ENCODE results near the gene DPH1.
A peak's percentile ranks its signal among the peaks of the same experiment; 100 is the strongest.

Gene DPH1

DNA sequence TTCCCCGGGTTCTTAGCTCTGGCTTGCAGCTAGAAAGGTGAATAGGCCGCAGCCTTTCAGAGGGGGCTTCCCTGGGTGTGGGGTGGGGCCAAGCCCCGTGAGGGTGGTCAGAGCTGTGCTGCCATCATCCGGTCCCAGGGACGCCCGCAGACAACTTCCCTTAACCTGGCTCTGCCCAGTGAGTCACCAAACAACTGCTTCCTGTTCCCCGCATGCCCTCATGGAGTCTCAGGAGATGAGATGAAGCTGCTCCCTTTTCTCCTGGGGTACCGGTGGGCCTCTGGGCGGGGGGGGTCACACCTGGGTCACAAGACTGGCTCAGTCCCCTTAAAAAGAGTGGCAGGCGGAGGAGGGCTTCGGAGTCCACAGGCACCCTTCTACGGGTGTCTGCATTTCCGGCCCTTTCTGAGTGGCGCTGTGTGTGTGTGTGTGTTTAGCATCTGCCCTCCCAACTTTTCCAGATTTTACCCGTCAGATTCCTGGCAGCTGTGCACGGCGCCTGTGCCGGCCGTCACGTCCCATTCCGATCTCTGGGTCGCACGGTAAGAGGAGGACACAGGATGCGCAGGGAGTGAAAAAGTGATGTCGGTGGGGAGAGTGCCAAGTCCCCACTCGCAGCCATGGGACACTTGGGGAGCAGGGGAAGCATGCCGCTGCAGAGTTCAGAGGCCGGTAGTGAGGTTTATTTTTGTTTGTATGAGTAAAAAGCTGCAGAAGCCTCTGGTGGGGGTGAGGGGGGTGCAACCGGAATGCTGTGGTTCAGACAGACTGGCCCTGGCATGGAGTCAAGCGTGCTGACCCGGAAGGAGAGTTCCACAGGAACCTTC, 41.7 kb downstream of the DPH1 start:
- FAIRE-seq (no peak), DNase-seq (ENCODE audit: insufficient read length, low spot score) (no peak)
- TF ChIP-seq POLR2A (IDR thresholded peaks at IDR 0.05; ENCODE audit: low read depth, low read length) = no peak

DNA sequence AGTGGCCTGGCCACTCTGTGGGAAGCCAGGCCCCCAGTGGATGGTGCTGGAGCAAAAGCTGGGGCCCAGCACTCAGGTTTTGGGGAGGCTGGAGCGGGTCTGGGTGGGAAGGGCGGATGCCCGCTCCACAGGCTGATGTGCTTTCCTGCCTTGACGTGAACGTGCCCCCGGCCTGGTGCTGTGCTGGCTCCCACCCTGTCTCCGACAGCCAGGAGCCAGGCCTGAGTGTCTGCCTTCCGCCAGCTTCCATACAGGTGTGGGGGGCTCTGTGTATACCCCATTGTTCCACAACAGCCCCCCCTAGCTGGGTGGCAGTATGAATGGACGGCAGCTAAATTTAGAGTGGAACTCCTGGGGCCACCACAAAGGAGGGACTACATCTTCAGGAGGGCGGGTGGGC, 45.0 kb downstream of the DPH1 start:
- DNase-seq (ENCODE audit: insufficient read length, low spot score) (no peak), FAIRE-seq (no peak)
- TF ChIP-seq POLR2A (IDR thresholded peaks at IDR 0.05; ENCODE audit: low read depth, low read length) = no peak

DNA sequence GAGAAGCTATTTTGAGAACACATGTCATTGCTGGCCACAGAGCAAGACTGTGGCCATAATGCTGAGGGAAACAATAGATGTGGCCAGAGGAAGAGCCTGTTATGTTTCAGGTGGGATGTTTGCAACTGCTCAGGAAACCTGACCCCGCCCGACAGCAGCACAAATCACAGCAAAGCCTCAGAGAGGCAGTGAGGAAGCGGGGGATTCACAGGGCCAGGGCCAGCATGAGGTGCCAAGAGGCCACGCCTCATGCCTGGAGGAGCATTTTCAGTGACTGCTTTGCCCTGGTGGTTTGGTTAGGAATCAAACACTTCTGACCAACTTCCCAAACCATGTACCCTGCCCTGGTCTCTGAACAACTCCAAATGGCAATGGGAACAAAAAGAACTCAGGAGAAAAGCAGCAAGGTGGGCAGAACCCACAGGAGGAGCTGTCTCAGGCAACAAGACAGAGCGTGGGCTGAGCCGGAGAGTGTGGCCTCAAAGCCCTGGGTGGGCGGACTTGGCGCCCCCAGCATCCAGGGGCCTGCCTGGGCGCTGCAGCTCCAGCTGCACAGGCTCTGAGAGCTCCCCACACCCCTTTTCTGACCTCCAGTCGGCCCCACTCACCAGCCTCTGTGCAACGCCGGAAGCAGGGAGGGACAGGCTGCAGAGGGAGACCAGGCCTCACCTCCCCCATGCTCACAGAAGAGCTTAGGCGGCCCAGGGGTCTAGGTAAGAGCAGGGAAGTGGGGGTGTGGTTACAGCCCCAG, 45.6 kb downstream of the DPH1 start:
- TF ChIP-seq POLR2A (IDR thresholded peaks at IDR 0.05; ENCODE audit: low read depth, low read length) = no peak
- DNase-seq (ENCODE audit: insufficient read length, low spot score) = no peak
- no peak for FAIRE-seq

DNA sequence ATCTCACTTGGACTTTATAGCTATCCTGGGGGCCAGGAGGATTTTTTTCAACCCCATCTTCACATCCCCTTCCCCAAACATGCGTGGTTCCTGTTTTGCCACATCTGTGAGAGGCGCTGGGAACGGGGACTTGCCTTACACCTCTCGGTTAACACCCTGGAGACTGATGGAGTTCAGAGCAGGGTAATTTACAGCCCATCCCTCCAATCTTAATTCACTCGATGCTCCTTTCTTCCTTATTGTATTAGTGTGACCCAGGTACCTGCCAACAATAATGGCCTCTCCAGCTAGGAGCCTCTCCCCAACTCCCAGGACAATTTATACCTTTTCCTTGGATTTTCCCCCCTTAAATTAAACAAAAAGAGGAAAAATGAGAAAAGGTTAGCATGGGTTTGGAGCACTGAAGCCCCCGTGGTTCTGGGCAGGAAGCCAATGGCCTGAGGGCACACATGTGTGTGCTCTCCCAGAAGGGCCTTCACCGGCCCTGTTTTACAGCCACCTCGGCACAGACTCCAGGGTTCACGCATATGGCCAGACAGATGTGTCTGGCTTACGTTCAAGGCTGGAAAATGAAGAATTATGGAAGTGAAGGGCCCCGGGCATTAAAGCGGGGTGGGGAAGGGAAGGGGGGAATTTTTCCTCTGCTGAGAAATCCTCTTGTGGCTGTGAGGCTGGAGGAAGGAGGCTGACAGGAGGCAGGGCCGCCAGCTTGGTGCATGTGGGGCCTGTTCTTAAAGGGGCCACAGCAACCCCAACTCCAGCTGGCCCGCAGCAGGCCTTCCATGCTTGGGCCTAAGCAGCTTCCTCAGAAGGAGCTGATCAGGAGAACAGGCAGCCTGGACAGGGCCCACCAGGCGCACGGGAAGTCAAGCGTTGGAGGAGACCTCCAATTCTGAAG, 46.4 kb downstream of the DPH1 start:
- no peak for TF ChIP-seq POLR2A (IDR thresholded peaks at IDR 0.05; ENCODE audit: low read depth, low read length)
- DNase-seq (ENCODE audit: insufficient read length, low spot score) (no peak), FAIRE-seq (no peak)

DNA sequence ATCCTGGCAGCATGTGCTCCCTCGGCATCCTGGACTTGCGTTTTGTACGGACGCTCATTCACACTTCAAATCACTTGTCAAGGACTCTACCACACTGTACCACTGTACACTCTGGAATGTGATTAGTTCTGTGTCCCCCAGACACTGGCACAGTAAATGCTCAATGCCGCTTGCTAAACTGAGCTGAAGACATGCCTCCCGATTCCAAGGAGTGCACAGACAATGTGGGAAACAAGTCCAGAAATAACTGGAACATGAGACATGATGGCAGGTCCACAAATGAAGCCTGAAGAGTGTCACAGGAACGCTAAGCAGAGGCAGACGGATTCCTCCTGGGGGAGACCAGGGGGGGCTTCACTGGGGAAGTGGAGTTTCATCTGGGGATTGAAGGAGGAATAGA, 47.1 kb downstream of the DPH1 start:
- no peak for FAIRE-seq
- no peak for DNase-seq (ENCODE audit: insufficient read length, low spot score)
- TF ChIP-seq POLR2A (IDR thresholded peaks at IDR 0.05; ENCODE audit: low read depth, low read length) = no peak

DNA sequence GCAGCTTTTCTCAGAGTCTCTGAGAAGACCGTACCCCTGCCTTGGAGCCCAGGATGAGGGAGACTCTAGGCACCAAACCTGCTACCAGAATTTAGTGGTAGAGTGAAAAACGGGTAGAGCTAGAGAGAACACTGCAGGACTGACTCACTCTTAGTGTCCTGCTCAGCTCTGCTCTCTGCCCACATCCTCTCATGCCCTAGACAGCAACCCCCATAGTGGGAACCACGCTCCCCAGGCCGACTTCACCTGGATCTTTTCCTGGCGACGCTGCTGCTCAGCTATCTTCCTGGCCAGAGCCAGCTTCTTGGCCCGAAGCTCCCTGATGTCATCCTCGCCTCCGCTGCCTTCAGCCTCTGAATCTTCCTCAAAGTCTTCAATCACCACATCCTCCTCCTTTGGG, 51.6 kb downstream of the DPH1 start:
- TF ChIP-seq POLR2A (IDR thresholded peaks at IDR 0.05; ENCODE audit: low read depth, low read length) = no peak
- FAIRE-seq = no peak
- DNase-seq (ENCODE audit: insufficient read length, low spot score) = no peak

DNA sequence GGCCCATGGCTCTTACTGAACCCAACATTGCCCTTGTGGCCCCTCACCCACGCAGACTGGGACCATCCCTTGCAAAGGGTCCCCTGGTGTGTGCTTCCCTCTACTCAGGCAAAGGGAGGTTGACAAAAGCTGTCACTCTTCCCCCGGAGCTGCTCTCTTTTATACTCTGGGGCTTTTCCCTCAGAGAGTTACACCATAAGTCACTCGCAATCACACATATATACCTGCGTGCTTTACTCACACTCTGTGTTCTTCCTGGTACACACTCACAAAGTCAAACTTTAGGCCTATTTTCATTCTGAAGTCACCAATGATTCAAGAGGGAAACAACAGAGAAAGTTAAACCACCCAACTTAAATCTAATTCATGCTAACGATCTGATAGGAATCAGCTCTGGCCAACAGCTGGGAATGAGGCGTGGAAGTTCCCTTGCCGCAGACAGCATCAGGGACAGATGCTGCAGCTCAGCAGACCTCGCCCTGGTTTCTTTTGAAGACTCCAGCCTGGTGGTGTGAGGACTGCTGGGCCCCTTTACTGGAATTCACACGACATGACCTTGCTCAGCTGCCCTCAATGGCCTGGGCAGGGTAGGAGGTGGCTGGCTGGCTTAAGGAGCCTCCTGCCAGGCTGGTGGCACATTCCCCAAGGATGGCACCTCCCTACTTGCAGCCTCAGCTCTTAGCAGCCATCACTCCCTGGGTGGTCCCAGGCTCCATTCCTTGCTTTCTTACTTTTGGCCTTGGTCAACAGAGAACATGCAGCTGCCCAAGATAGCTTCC, 52.2 kb downstream of the DPH1 start:
- DNase-seq (ENCODE audit: insufficient read length, low spot score) (no peak), FAIRE-seq (no peak)
- TF ChIP-seq POLR2A (IDR thresholded peaks at IDR 0.05; ENCODE audit: low read depth, low read length) = no peak

DNA sequence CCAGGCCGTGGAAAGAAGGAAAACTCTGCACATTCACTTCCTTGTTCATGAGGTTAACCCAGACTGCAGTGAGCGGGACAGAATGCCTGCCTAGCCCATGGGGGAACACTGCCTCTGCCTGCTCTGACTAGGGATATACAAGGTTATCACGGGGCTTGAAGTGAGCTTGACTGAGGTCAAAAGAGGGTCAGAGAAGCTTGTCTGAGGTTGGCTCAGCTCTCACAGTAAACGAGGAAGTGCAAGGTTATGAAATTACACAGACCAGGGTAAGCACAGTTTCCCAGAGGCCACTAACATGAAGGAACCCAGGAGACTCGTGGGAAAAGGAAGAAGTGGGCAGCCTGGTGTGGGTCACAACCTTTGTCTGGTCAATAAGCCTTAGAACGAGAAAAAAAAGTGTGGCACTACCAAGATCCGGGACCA, 53.7 kb downstream of the DPH1 start:
- DNase-seq (ENCODE audit: insufficient read length, low spot score) (no peak), FAIRE-seq (no peak)
- TF ChIP-seq POLR2A (IDR thresholded peaks at IDR 0.05; ENCODE audit: low read depth, low read length) = no peak

DNA sequence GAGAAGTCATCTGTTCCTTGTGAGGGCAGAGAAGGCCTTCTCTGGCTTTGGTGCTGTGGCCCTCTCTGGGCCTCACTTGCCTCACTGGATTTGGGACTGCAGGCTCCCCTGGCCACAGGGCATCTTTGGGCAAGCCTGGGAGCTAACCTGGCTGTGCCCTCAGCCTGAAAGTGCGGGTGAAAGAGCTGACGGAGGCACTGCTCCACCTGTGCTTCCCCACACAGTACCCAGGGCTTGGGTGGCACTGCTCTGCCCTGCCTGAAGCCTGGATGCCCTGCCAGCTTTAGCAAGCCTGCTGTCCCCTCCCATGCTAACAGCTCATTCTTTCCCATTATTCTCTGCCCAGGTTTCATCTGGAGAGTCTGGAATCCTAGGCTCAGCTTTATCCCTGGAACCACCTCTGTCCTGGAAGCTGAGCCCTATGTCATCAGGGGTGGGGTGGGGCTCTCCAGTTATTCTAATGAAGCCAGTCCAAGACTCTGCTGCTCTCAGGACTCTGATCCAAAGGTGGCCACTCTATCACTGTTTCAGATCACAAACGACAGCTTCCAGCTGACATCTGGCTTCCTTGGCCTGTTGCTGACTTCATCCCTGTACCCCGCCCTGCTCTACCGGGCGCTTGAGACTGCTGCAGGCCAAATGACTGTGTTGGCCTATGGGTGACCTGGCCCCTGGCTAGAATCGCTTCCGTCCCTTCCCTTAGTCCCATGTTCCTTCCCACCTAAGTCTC, 54.2 kb downstream of the DPH1 start:
- no peak for TF ChIP-seq POLR2A (IDR thresholded peaks at IDR 0.05; ENCODE audit: low read depth, low read length)
- peak; percentile 20 for FAIRE-seq
- DNase-seq (ENCODE audit: insufficient read length, low spot score) = peak; percentile 76

DNA sequence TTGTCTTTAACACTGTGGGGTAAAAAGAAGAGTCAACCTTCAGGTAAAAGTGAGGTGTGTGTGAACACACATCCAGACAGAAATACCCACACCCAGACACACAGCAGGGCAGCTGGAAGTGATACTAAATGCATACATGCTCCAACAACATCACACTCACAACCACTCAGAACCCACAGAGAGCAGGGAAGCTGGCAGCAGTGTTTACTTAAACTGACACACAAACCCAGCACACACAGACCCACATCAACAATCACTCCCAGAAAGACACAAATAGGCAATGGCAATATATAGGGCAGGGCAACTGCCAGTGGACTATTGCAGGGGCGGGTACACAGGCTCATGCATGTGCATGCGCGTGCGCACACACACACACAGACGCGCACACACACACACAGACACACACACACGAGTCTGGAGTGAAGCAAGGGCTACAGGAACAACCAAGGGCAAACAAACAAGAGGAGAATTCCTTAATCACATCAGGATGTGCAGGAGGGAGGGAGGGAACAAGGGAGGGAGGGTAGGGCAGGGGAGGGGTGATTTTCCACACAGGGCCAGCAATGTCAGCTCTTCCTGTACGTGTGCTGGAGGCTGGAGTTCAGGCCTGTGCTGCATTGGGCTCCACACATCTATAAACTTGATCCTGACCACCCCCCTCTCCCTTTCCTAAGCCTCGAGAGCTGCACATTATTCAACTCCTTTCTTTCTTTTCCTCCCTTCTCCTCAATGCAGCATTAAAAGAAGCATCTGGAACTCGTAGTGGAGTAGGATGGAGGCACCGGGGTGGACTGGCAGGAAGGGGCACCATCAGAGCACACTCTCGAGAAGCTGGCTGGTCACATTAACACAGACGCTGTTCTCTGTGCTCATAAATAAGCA, 55.1 kb downstream of the DPH1 start:
- no peak for FAIRE-seq
- no peak for TF ChIP-seq POLR2A (IDR thresholded peaks at IDR 0.05; ENCODE audit: low read depth, low read length)
- no peak for DNase-seq (ENCODE audit: insufficient read length, low spot score)

DNA sequence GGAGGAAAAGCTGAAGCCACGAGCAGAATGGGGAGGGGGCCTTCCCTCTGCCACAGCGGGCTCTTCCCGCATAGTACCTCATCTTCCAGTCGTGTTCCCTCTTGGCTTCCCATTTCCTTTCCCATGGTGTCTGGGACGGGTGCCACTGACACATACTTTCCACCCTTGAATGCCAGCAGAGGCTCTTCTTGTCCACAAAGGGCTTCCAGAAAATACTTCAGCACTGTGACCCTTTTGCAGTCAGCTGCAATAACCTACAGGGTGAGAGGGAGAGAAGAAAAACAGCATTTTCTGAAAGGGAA, 55.6 kb downstream of the DPH1 start:
- FAIRE-seq (no peak), DNase-seq (ENCODE audit: insufficient read length, low spot score) (no peak)
- no peak for TF ChIP-seq POLR2A (IDR thresholded peaks at IDR 0.05; ENCODE audit: low read depth, low read length)

DNA sequence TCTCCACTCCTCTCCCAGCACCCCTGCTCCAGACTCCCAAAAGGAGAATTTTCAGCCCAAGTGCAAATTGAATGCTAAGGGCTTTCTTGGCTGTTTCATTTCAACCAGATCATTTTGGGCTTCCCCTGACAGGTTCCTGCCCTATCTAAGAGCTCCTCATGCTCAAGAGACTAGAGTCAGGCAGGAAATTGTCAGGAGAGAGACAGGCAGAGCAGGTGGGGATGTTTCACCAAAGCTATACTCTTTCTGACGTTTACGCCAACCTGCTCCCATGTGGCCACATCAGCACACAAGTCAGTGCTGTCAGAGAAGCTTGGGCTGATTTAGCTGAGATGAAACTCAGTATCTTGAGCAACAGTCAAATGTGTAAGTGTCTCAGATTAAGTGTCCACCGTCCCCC, 56.4 kb downstream of the DPH1 start:
- no peak for FAIRE-seq
- no peak for DNase-seq (ENCODE audit: insufficient read length, low spot score)
- no peak for TF ChIP-seq POLR2A (IDR thresholded peaks at IDR 0.05; ENCODE audit: low read depth, low read length)
